Mesothelial cell of epicardium (in vitro differentiated cells): ENCODE results near the gene TOGARAM2. TPM values are rescaled to one million over a fixed set of nuclear protein-coding genes. Genes with fewer than 3 reads are reported as not detected.

Experiments
- DNase-seq, 2 experiments: peaks; one replicate each; pipeline ENCODE4 v3.0.0; 2021; ENCODE audit warnings: low spot score in 2 of 2; ENCODE audit not compliant: unreplicated experiment in 2 of 2
- H3K27ac Mint-ChIP-seq: 2 replicates; pipeline ENCODE4 v1.8.0; 2021; ENCODE audit warnings: mixed read lengths
- H3K27me3 Mint-ChIP-seq: 2 replicates; pipeline ENCODE4 v1.8.0; 2021; ENCODE audit warnings: low read depth, mixed read lengths
- H3K36me3 Mint-ChIP-seq: 2 replicates; pipeline ENCODE4 v1.8.0; 2021; ENCODE audit warnings: mixed read lengths
- H3K4me1 Mint-ChIP-seq: 2 replicates; pipeline ENCODE4 v1.8.0; 2021; ENCODE audit warnings: mixed read lengths
- H3K4me3 Mint-ChIP-seq: 2 replicates; pipeline ENCODE4 v1.8.0; 2021; ENCODE audit warnings: mild to moderate bottlenecking, moderate library complexity, mixed read lengths
- H3K9me3 Mint-ChIP-seq: 2 replicates; pipeline ENCODE4 v1.8.0; 2021; ENCODE audit warnings: mixed read lengths
- CTCF ChIP-seq: fragments of 200-600 bp; sonication (generic); IDR thresholded peaks from one replicate; pipeline ENCODE4 v1.5.0; 2021; ENCODE audit warnings: antibody characterized with exemption; ENCODE audit not compliant: unreplicated experiment
- total RNA-seq: library from RNA; stranded (reverse); gene quantifications from 3 replicates; pipeline ENCODE4 v1.2.1, GENCODE V29; 2021

TOGARAM2 gene
- total RNA-seq, 1 donor from 2014 or later: 0.40 TPM

GRCh38 chr2:29014331-29014730 lies 33.2 kb downstream of the TOGARAM2 start:
- Mint-ChIP-seq H3K27ac (no peak overlapping the region), H3K9me3 (no peaks in the 10 kb centered on the region), H3K4me1 (peaks cover 15% of the 10 kb centered on the region), H3K36me3 (no peaks in the 10 kb centered on the region), H3K27me3 (no peaks in the 10 kb centered on the region), H3K4me3 (no peak overlapping the region)
- DNase-seq: no peak
- no peak for TF ChIP-seq CTCF

DNA sequence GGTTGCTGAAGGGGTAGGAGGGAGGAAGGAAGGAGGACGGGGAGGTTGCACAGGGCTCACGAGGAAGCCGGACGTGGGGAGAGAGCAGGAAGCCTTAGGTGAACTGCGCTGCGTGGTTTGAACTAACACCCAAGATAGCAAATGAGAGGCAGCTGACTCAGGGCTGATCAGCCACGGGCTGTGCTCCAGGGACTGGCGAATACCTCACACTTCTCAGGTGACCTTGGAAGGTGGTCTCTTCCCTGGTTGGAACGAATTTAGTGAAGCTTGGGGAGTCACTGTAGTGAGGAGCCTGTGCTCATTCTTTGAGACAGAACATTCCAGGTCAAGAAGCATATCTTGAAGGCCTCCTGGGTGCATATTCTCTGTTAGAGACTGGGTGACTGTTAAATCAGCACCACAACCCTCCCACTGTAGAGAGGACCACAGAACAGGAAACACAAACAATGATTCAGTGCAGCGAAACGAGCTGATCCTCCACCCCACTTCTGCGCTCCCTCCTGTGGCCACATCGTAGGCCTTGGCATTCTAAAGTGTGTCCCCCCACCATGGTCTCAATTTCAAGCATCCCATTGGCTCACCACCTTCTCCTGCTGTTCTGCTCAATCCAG lies 33.8 kb downstream of the TOGARAM2 start:
- no peaks in the 10 kb centered on the region for H3K27me3 Mint-ChIP-seq
- DNase-seq: no peak
- no peak overlapping the region for H3K27ac Mint-ChIP-seq
- no peaks in the 10 kb centered on the region for H3K36me3 Mint-ChIP-seq
- TF ChIP-seq CTCF: no peak
- no peak overlapping the region for H3K4me3 Mint-ChIP-seq
- no peaks in the 10 kb centered on the region for H3K9me3 Mint-ChIP-seq
- H3K4me1 Mint-ChIP-seq: peaks cover 15% of the 10 kb centered on the region

GRCh38 chr2:29015701-29016470 lies 34.8 kb downstream of the TOGARAM2 start:
- no peaks in the 10 kb centered on the region for H3K9me3 Mint-ChIP-seq
- TF ChIP-seq CTCF: no peak
- H3K36me3 Mint-ChIP-seq: no peaks in the 10 kb centered on the region
- peaks cover 11% of the 10 kb centered on the region for H3K4me1 Mint-ChIP-seq
- no peak overlapping the region for H3K27ac Mint-ChIP-seq
- no peak overlapping the region for H3K4me3 Mint-ChIP-seq
- no peaks in the 10 kb centered on the region for H3K27me3 Mint-ChIP-seq
- no peak for DNase-seq

DNA sequence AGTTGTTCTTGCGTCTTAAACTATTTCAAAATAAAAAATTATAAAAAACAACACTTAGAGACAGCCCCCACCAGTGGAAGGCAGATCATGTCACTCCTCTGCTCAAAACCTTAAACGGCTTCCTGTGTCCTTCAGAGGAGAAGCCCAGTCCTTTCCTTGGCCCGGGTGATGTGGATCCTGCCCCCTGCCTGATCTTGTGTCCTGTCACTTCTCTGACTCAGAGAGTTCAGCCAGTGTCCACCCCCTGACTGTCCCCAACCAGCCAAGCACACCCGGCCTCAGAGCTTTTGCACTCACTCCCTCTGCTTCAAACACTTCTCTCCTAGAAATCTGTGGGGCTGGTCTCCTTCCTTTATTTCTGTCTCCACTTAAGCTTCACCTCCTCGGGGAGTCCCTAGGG lies 35.4 kb downstream of the TOGARAM2 start:
- Mint-ChIP-seq H3K36me3 (no peaks in the 10 kb centered on the region), H3K27ac (no peak overlapping the region), H3K9me3 (no peaks in the 10 kb centered on the region), H3K27me3 (no peaks in the 10 kb centered on the region), H3K4me1 (peaks cover 5% of the 10 kb centered on the region), H3K4me3 (no peak overlapping the region)
- TF ChIP-seq CTCF: no peak
- DNase-seq: no peak

DNA sequence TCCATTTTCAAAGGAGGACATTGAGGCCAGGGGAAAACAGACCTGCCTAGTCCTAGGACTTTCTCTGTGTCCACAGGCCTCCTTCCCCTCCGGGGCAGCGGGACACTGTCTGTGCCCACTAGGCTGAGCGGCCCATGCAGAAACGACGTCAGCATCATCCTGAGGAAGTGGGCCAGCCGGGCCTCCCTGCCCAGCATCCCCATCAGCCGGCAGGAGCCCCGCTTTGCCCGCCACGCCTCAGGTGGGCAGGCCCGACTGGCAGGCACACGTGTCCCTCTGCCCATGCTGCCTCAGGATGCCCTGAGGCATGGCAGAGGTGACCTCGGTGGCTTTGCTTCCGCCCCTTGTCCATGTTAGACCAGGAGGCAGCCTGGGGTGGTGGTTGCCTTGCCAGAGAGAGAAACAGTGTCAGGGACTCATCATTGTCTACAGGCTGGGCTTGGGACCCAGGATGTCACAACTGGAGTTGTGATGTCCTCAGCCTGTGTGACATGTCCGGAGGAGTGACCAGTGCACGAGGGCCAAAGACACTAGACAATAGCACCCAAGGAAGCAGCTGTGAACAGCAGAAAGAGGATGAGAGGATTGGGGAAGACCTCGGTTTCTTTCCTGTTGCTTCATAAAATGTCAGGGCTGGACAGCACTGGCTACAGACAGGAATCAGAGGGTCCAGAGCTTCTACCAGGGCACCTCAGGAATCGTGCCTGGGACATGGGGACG lies 36.8 kb downstream of the TOGARAM2 start:
- no peak for TF ChIP-seq CTCF
- Mint-ChIP-seq H3K27ac (no peak overlapping the region), H3K27me3 (no peaks in the 10 kb centered on the region), H3K36me3 (no peaks in the 10 kb centered on the region), H3K4me3 (no peak overlapping the region), H3K9me3 (no peaks in the 10 kb centered on the region), H3K4me1 (no peaks in the 10 kb centered on the region)
- no peak for DNase-seq
